ENCODE measurements around the gene FAM76A. TPM values are rescaled to one million over a fixed set of nuclear protein-coding genes. Genes with fewer than 3 reads are reported as not detected.

Gene FAM76A
- total and polyA plus RNA-seq, 10 donors = 4.0 to 18.2 (median 13.4) TPM

- peaks cover 0 to 37% (median 32%) of the 10 kb centered on the region in 8 donors for H3K9me3 ChIP-seq
- no peak overlapping the region for H3K27ac ChIP-seq
- intact Hi-C loops (cut with DNase I; ENCODE audit: low total_unique reads) = no loop called here
- H3K27me3 ChIP-seq (replicated peaks in 1 of 7) = no peaks in the 10 kb centered on the region
- 89 to 94% (median 93%) methylated on average over 5 of the region's 5 CpGs for WGBS, 5 donors
- no peak for DNase-seq
- H3K4me1 ChIP-seq = no peaks in the 10 kb centered on the region
- TF ChIP-seq POLR2AphosphoS5 (IDR thresholded peaks at IDR 0.05) (no peak), CTCF (IDR thresholded peaks at IDR 0.05 in 8 of 11, conservative IDR thresholded peaks at IDR 0.05 in 3 of 11) (no peak)
- H3K4me3 ChIP-seq = no peak overlapping the region
- H3K36me3 ChIP-seq = no peaks in the 10 kb centered on the region
These were observed 43.3 kb upstream of the FAM76A start for GRCh38 chr1:27682351-27682944.

DNA sequence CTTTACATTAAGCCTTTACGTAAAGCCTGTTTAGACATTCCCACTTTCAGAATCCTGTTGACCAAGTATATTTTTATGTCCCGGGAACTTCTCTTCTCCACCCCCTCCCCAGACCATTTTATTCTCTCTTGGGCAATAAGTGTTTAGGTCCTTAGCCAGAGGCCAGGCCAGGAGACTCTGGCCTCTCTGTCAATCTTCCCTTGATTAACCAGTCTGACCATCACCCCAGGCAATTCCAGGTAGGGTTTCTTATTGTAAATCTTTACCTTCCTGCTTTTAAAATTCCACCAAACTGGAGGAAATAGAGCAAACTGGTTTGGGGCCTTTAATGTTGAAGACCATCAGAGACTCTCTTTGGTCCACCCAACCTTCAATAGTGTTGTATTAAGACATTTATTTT, 41.6 kb upstream of the FAM76A start:
- Histone ChIP-seq H3K27ac (no peak overlapping the region), H3K9me3 (peaks cover 0 to 37% (median 32%) of the 10 kb centered on the region in 8 donors), H3K4me3 (no peak overlapping the region), H3K36me3 (no peaks in the 10 kb centered on the region), H3K27me3 (replicated peaks in 1 of 7) (no peaks in the 10 kb centered on the region), H3K4me1 (no peaks in the 10 kb centered on the region)
- intact Hi-C loops (cut with DNase I; ENCODE audit: low total_unique reads) = no loop called here
- no peak for DNase-seq
- WGBS, 5 donors = 94 to 99% (median 95%) methylated on average over 2 of the region's 2 CpGs
- TF ChIP-seq POLR2AphosphoS5 (IDR thresholded peaks at IDR 0.05) (no peak), CTCF (IDR thresholded peaks at IDR 0.05 in 8 of 11, conservative IDR thresholded peaks at IDR 0.05 in 3 of 11) (no peak), POLR2A (IDR thresholded peaks at IDR 0.05) (no peak)

GRCh38 chr1:27686223-27686990, 39.4 kb upstream of the FAM76A start:
- no peak for DNase-seq
- TF ChIP-seq POLR2A (IDR thresholded peaks at IDR 0.05) = no peak
- no peak for TF ChIP-seq POLR2AphosphoS5 (IDR thresholded peaks at IDR 0.05)
- no peak for TF ChIP-seq CTCF (IDR thresholded peaks at IDR 0.05 in 8 of 11, conservative IDR thresholded peaks at IDR 0.05 in 3 of 11)
- Histone ChIP-seq H3K4me3 (no peak overlapping the region), H3K36me3 (no peaks in the 10 kb centered on the region), H3K4me1 (peaks cover 0 to 8% (median 0%) of the 10 kb centered on the region in 6 donors), H3K9me3 (peaks cover 0 to 17% (median 12%) of the 10 kb centered on the region in 8 donors), H3K27me3 (replicated peaks in 1 of 7) (no peaks in the 10 kb centered on the region), H3K27ac (no peak overlapping the region)
- intact Hi-C loops (cut with DNase I; ENCODE audit: low total_unique reads) = no loop called here
- WGBS, 5 donors = 67 to 86% (median 81%) methylated on average over 7 to 21 of the region's 21 CpGs

DNA sequence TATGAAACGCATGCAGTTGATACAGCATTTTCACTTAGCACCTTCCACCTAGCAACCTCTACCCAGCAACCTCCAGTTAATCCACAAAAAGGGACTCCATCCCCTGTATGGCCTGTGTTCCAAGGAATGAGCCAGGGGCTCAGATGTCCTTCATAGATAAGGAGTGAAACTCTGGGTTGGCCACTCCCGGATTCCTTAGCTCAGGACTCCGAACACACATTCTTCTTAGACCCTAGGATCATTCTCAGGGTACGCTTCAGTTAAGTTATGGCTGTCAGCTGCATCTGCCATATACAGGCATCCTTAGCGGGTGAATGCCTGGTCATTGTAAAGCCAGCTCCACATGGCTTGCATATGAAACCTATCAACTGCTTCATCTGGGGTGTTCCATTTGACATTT, 37.9 kb upstream of the FAM76A start:
- TF ChIP-seq CTCF (IDR thresholded peaks at IDR 0.05 in 8 of 11, conservative IDR thresholded peaks at IDR 0.05 in 3 of 11) (no peak), POLR2AphosphoS5 (IDR thresholded peaks at IDR 0.05) (no peak), POLR2A (IDR thresholded peaks at IDR 0.05) (no peak)
- peaks cover 0 to 10% (median 0%) of the 10 kb centered on the region in 8 donors for H3K9me3 ChIP-seq
- no peaks in the 10 kb centered on the region for H3K36me3 ChIP-seq
- 91 to 99% (median 96%) methylated on average over 5 of the region's 5 CpGs for WGBS, 5 donors
- DNase-seq = no peak
- H3K27ac ChIP-seq = no peak overlapping the region
- intact Hi-C loops (cut with DNase I; ENCODE audit: low total_unique reads) = no loop called here
- H3K4me3 ChIP-seq = no peak overlapping the region
- H3K27me3 ChIP-seq (replicated peaks in 1 of 7) = no peaks in the 10 kb centered on the region
- H3K4me1 ChIP-seq = peaks cover 0 to 8% (median 0%) of the 10 kb centered on the region in 6 donors

All from spleen (tissue), 11 donors.